ENCODE results near the gene CACNA1B. TPM values are rescaled to one million over a fixed set of nuclear protein-coding genes. Genes with fewer than 3 reads are reported as not detected.

The CACNA1B gene
- total RNA-seq, 6 experiments from 2014 or later: not detected

DNA sequence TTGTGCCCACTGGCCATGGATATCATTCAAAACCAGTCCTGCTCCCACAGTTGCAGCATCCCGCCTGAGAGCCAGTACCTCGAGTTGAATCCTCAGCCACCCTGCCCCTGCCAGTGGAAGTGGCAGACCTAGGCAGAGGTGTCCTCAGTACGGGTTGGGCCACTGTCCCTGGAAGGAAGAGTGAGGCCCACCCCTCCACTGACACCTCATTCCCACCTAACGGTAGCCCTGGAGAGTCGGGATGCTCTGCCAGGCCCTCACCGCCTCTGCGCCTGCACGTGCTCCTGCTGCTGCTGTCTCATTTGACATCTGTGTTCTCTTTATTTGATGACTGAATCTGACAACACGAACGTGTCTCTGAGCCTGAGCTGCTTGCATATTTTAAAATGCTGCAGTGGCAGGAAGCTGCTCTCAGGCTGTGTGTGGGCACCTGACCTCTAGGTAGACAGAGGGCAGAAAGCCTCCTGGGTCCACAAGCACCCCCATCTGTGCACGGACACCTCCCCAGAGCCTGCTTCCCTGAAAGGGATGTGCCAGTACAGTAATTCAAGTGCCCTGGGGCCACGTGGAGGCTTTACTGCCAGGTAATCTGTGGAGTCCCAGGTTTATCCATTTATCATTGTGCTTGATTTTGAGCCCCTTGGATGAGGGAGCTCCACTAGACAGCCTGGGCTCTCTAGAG is 194.7 kb downstream of the CACNA1B start:
- peaks cover 76% of the 10 kb centered on the region for H3K9me3 Mint-ChIP-seq
- TF ChIP-seq, protein P1, sequence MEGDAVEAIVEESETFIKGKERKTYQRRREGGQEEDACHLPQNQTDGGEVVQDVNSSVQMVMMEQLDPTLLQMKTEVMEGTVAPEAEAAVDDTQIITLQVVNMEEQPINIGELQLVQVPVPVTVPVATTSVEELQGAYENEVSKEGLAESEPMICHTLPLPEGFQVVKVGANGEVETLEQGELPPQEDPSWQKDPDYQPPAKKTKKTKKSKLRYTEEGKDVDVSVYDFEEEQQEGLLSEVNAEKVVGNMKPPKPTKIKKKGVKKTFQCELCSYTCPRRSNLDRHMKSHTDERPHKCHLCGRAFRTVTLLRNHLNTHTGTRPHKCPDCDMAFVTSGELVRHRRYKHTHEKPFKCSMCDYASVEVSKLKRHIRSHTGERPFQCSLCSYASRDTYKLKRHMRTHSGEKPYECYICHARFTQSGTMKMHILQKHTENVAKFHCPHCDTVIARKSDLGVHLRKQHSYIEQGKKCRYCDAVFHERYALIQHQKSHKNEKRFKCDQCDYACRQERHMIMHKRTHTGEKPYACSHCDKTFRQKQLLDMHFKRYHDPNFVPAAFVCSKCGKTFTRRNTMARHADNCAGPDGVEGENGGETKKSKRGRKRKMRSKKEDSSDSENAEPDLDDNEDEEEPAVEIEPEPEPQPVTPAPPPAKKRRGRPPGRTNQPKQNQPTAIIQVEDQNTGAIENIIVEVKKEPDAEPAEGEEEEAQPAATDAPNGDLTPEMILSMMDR (IDR thresholded peaks at IDR 0.05): no peak
- H3K36me3 Mint-ChIP-seq (ENCODE audit: low read depth): no peaks in the 10 kb centered on the region; the same call in 1 of the 2 replicates
- no peak for DNase-seq
- H3K27ac Mint-ChIP-seq: no peak overlapping the region
- no peaks in the 10 kb centered on the region for H3K4me1 Mint-ChIP-seq (ENCODE audit: low read depth)
- H3K27me3 Mint-ChIP-seq (ENCODE audit: insufficient read depth): peaks cover 5% of the 10 kb centered on the region; the same call in 1 of the 2 replicates
- no peak overlapping the region for H3K4me3 Mint-ChIP-seq

DNA sequence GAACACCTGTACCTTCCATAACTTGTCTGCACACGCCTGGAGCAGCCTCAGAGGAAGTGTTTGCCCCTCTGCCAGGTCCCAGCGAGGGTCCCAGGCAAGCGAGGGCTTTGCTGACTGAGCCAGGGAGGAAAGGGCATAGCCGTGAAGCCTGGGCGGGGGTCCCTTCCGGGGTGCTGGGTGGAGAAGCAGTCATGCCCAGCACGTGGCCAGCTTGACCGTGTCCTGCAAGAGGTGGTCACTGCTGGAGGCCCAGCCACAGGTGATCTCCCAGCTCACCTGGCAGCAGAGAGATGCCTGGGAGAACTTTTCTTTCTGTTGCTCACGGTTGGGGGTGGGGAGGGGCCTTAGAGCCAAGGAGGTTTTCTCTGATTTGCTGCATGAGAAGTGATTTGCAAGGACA is 195.3 kb downstream of the CACNA1B start:
- Mint-ChIP-seq H3K4me1 (ENCODE audit: low read depth) (no peaks in the 10 kb centered on the region), H3K9me3 (peaks cover 81% of the 10 kb centered on the region), H3K36me3 (ENCODE audit: low read depth) (no peaks in the 10 kb centered on the region; the same call in 1 of the 2 replicates), H3K27ac (no peak overlapping the region), H3K4me3 (no peak overlapping the region), H3K27me3 (ENCODE audit: insufficient read depth) (peaks cover 8% of the 10 kb centered on the region)
- TF ChIP-seq, protein P1 (IDR thresholded peaks at IDR 0.05): no peak
- DNase-seq: no peak

DNA sequence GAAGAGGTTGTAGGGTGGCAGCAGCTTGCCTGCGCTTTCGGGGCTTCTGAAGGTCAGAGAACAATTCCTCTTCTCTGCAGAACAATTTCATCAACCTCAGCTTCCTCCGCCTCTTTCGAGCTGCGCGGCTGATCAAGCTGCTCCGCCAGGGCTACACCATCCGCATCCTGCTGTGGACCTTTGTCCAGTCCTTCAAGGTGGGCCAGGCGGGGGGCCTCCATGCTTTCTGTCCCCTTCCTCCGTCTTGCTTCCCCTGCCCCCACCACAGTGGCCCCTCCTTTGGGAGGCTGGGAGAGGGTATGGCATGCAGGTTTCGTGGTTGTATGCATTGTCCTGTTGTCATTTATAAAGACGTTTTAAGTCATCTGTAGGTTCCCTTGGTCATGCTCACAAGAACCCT is 195.8 kb downstream of the CACNA1B start:
- Mint-ChIP-seq H3K27ac (no peak overlapping the region), H3K4me1 (ENCODE audit: low read depth) (no peaks in the 10 kb centered on the region), H3K27me3 (ENCODE audit: insufficient read depth) (peaks cover 8% of the 10 kb centered on the region), H3K36me3 (ENCODE audit: low read depth) (peaks cover 3% of the 10 kb centered on the region), H3K9me3 (peaks cover 86% of the 10 kb centered on the region), H3K4me3 (no peak overlapping the region)
- TF ChIP-seq, protein P1 (IDR thresholded peaks at IDR 0.05): no peak
- no peak for DNase-seq

DNA sequence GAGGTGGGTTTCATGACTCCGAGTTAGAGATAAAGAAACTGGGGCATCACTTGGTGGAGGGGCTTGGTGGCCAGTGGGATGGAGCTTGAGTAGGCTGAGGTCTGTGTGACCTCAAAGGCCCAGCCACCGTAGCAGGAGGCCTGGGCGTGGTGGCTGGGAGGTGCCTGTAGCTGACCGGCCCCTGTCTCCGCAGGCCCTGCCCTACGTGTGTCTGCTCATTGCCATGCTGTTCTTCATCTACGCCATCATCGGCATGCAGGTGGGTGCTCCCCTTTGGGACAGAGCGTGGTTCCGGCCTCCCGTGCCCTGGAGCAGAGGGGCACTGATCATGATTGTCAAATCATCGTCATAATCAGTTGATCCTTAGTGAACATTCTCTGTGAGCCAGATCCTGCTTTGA is 196.2 kb downstream of the CACNA1B start:
- peaks cover 7% of the 10 kb centered on the region for H3K36me3 Mint-ChIP-seq (ENCODE audit: low read depth)
- no peak overlapping the region for H3K27ac Mint-ChIP-seq
- no peaks in the 10 kb centered on the region for H3K4me1 Mint-ChIP-seq (ENCODE audit: low read depth)
- no peak for DNase-seq
- TF ChIP-seq, protein P1 (IDR thresholded peaks at IDR 0.05): no peak
- no peak overlapping the region for H3K4me3 Mint-ChIP-seq
- H3K27me3 Mint-ChIP-seq (ENCODE audit: insufficient read depth): peaks cover 8% of the 10 kb centered on the region
- H3K9me3 Mint-ChIP-seq: peaks cover 90% of the 10 kb centered on the region

DNA sequence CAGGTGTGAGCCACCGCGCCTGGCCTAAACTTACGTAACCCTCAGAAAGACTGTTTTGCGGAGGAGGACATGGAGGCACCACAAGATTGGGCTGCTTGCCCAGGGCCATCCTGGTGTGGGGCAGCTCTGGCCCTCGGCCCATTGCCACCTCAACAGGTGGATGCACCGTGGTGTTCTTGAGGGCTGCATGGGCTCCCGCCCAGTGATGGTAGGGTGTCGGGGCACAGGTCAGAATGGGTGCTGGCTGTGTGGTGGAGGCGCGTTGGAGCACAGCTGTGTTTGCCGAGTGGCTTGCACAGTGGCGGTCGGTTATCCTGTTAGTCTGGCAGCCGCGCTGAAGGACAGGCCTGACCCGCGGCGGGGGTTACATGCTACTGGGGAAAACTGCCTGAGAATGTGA is 196.9 kb downstream of the CACNA1B start:
- TF ChIP-seq, protein P1 (IDR thresholded peaks at IDR 0.05): no peak
- H3K9me3 Mint-ChIP-seq: peaks cover 94% of the 10 kb centered on the region
- no peak overlapping the region for H3K27ac Mint-ChIP-seq
- no peak overlapping the region for H3K4me3 Mint-ChIP-seq
- no peak for DNase-seq
- no peaks in the 10 kb centered on the region for H3K4me1 Mint-ChIP-seq (ENCODE audit: low read depth)
- peaks cover 12% of the 10 kb centered on the region for H3K36me3 Mint-ChIP-seq (ENCODE audit: low read depth)
- H3K27me3 Mint-ChIP-seq (ENCODE audit: insufficient read depth): peaks cover 8% of the 10 kb centered on the region

Data from HFFc6 (cell line).